ENCODE measurements around the gene WIPI1.

DNA sequence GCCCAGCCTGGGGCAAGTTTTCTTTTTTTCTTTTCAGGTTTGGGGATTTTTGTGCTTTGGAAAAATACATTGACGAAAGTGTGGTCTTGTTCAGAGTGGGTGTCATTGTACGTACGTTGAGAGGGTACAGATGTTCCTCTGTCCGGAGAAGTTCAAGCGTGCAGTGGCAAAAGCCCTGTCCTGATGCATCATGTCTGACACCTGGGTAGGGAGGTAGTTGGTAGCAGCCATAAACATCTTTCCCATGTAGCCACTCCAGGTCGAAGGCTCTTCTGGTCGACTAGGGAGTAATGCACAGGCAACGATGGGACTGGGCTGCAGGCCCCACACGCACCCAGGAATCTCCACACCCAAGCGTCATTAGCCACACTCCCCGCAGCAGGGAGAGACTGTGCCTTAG is 27.4 kb downstream of the WIPI1 start:
- no peak for TF ChIP-seq POLR2A (IDR thresholded peaks at IDR 0.05; ENCODE audit: extremely low read depth, insufficient read length)
- TF ChIP-seq, protein P1, sequence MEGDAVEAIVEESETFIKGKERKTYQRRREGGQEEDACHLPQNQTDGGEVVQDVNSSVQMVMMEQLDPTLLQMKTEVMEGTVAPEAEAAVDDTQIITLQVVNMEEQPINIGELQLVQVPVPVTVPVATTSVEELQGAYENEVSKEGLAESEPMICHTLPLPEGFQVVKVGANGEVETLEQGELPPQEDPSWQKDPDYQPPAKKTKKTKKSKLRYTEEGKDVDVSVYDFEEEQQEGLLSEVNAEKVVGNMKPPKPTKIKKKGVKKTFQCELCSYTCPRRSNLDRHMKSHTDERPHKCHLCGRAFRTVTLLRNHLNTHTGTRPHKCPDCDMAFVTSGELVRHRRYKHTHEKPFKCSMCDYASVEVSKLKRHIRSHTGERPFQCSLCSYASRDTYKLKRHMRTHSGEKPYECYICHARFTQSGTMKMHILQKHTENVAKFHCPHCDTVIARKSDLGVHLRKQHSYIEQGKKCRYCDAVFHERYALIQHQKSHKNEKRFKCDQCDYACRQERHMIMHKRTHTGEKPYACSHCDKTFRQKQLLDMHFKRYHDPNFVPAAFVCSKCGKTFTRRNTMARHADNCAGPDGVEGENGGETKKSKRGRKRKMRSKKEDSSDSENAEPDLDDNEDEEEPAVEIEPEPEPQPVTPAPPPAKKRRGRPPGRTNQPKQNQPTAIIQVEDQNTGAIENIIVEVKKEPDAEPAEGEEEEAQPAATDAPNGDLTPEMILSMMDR (IDR thresholded peaks at IDR 0.05; ENCODE audit: low read depth, low read length) = no peak
- TF ChIP-seq, protein P2, sequence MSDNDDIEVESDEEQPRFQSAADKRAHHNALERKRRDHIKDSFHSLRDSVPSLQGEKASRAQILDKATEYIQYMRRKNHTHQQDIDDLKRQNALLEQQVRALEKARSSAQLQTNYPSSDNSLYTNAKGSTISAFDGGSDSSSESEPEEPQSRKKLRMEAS (IDR thresholded peaks at IDR 0.05; ENCODE audit: low read depth, low read length) = no peak
- no peak for TF ChIP-seq MYC (IDR thresholded peaks at IDR 0.05; ENCODE audit: low read depth, low read length)

Measured in NB4 (cell line).